T-helper 2 cell treated with Interferon-gamma antibody and Interleukin-4, amounts not matched to agents 100 ng/mL and 5 ng/mL, for 36 hours (primary cell): Measurements from ENCODE around the gene GLYR1. TPM values are rescaled to one million over a fixed set of nuclear protein-coding genes. Genes with fewer than 3 reads are reported as not detected.

Experiments used
- intact Hi-C: fragments of 100-400 bp; cut with micrococcal nuclease; formaldehyde crosslinking; loops from one replicate; pipeline ENCODE4 v1.15.1; 2023
- total RNA-seq: library from RNA; stranded (reverse); gene quantifications from 2 replicates; pipeline ENCODE4 v1.2.3, GENCODE V29; 2022

GLYR1 gene
- total RNA-seq, 1 donor from 2014 or later = 116 TPM

GRCh38 chr16:4850211-4850610 lies 3.1 kb upstream of the GLYR1 start:
- intact Hi-C loops = no loop called here

GRCh38 chr16:4847774-4848587 lies 893 bp upstream of the GLYR1 start:
- intact Hi-C loops = loop anchor here (1.0 to 5.0 kb wide), 7 partner anchors 46 to 249 kb away; partner anchors contain the start of genes ALG1, ANKS3, DNAAF8 and EEF2KMT

- intact Hi-C loops = loop anchor here (2.0 to 5.0 kb wide), 4 partner anchors 110 to 251 kb away; partner anchors contain the start of genes ALG1, EEF2KMT and NAGPA
These were observed 586 bp downstream of the GLYR1 start for GRCh38 chr16:4846503-4846900.

GRCh38 chr16:4840984-4841383 lies 6.1 kb downstream of the GLYR1 start:
- intact Hi-C loops = no loop called here

- intact Hi-C loops = no loop called here
These were observed 7.1 kb downstream of the GLYR1 start for GRCh38 chr16:4839942-4840341.

- intact Hi-C loops = no loop called here
These were observed 9.2 kb downstream of the GLYR1 start for GRCh38 chr16:4837733-4838501.

- intact Hi-C loops = no loop called here
These were observed 10.4 kb downstream of the GLYR1 start for GRCh38 chr16:4836727-4837126.

- intact Hi-C loops = no loop called here
These were observed 13.5 kb downstream of the GLYR1 start for GRCh38 chr16:4833584-4833983.

- intact Hi-C loops = no loop called here
These were observed 14.3 kb downstream of the GLYR1 start for GRCh38 chr16:4832698-4833343.

GRCh38 chr16:4831616-4832015 lies 15.5 kb downstream of the GLYR1 start:
- intact Hi-C loops = no loop called here

- intact Hi-C loops = no loop called here
These were observed 16.7 kb downstream of the GLYR1 start for GRCh38 chr16:4830408-4830807.

GRCh38 chr16:4828567-4829321 lies 18.3 kb downstream of the GLYR1 start:
- intact Hi-C loops = no loop called here

- intact Hi-C loops = no loop called here
These were observed 20.1 kb downstream of the GLYR1 start for GRCh38 chr16:4826980-4827379.

GRCh38 chr16:4826526-4826925 lies 20.6 kb downstream of the GLYR1 start:
- intact Hi-C loops = no loop called here

- intact Hi-C loops = no loop called here
These were observed 21.9 kb downstream of the GLYR1 start for GRCh38 chr16:4825196-4825595.

GRCh38 chr16:4820652-4821051 lies 26.4 kb downstream of the GLYR1 start:
- intact Hi-C loops = no loop called here

GRCh38 chr16:4814542-4815173 lies 32.4 kb downstream of the GLYR1 start:
- intact Hi-C loops = no loop called here

GRCh38 chr16:4814046-4814445 lies 33.0 kb downstream of the GLYR1 start:
- intact Hi-C loops = no loop called here

- intact Hi-C loops = no loop called here
These were observed 33.7 kb downstream of the GLYR1 start for GRCh38 chr16:4813251-4814003.

- intact Hi-C loops = no loop called here
These were observed 35.3 kb downstream of the GLYR1 start for GRCh38 chr16:4811773-4812172.
